ENCODE measurements around the gene LAYN. TPM values are rescaled to one million over a fixed set of nuclear protein-coding genes. Genes with fewer than 3 reads are reported as not detected.

The LAYN gene
- total and polyA plus RNA-seq, 9 of the 15 experiments (the other 6 are each of a cell fraction or from before 2014, with no cell fraction given) = not detected

- TF ChIP-seq SRSF3 (IDR thresholded peaks at IDR 0.05; ENCODE audit: insufficient read depth, low read length) (no peak), MAFK (IDR thresholded peaks at IDR 0.05; ENCODE audit: low read length) (no peak), ZNF830 (CRISPR knock-in tag; IDR thresholded peaks at IDR 0.05) (no peak), VEZF1 (CRISPR knock-in tag; IDR thresholded peaks at IDR 0.05) (no peak), BACH1 (tag; IDR thresholded peaks at IDR 0.05) (no peak), ZFP1 (CRISPR knock-in tag; IDR thresholded peaks at IDR 0.05) (no peak), RHOXF2B (CRISPR knock-in tag; conservative IDR thresholded peaks at IDR 0.05) (no peak), NR4A1 (CRISPR knock-in tag; IDR thresholded peaks at IDR 0.05) (no peak), NR4A1 (tag; IDR thresholded peaks at IDR 0.05) (no peak), TCF3 (CRISPR knock-in tag; IDR thresholded peaks at IDR 0.05) (no peak), CXXC5 (CRISPR knock-in tag; IDR thresholded peaks at IDR 0.05) (peak; percentile 9; the same call in 1 of the 2 replicates), ZKSCAN1 (IDR thresholded peaks at IDR 0.05; ENCODE audit: low read depth, low read length) (no peak), USF1 (CRISPR knock-in tag; IDR thresholded peaks at IDR 0.05) (no peak)
- TF ChIP-seq, protein P1, sequence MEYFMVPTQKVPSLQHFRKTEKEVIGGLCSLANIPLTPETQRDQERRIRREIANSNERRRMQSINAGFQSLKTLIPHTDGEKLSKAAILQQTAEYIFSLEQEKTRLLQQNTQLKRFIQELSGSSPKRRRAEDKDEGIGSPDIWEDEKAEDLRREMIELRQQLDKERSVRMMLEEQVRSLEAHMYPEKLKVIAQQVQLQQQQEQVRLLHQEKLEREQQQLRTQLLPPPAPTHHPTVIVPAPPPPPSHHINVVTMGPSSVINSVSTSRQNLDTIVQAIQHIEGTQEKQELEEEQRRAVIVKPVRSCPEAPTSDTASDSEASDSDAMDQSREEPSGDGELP (CRISPR knock-in tag; IDR thresholded peaks at IDR 0.05; ENCODE audit: borderline replicate concordance) = peak; percentile 43
- TF ChIP-seq, protein P2, sequence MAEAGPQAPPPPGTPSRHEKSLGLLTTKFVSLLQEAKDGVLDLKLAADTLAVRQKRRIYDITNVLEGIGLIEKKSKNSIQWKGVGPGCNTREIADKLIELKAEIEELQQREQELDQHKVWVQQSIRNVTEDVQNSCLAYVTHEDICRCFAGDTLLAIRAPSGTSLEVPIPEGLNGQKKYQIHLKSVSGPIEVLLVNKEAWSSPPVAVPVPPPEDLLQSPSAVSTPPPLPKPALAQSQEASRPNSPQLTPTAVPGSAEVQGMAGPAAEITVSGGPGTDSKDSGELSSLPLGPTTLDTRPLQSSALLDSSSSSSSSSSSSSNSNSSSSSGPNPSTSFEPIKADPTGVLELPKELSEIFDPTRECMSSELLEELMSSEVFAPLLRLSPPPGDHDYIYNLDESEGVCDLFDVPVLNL (CRISPR knock-in tag; IDR thresholded peaks at IDR 0.05; ENCODE audit: low read depth) = no peak
- TF ChIP-seq, protein P3, sequence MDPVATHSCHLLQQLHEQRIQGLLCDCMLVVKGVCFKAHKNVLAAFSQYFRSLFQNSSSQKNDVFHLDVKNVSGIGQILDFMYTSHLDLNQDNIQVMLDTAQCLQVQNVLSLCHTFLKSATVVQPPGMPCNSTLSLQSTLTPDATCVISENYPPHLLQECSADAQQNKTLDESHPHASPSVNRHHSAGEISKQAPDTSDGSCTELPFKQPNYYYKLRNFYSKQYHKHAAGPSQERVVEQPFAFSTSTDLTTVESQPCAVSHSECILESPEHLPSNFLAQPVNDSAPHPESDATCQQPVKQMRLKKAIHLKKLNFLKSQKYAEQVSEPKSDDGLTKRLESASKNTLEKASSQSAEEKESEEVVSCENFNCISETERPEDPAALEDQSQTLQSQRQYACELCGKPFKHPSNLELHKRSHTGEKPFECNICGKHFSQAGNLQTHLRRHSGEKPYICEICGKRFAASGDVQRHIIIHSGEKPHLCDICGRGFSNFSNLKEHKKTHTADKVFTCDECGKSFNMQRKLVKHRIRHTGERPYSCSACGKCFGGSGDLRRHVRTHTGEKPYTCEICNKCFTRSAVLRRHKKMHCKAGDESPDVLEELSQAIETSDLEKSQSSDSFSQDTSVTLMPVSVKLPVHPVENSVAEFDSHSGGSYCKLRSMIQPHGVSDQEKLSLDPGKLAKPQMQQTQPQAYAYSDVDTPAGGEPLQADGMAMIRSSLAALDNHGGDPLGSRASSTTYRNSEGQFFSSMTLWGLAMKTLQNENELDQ (CRISPR knock-in tag; IDR thresholded peaks at IDR 0.05; ENCODE audit: borderline replicate concordance) = no peak
- TF ChIP-seq, protein P4, sequence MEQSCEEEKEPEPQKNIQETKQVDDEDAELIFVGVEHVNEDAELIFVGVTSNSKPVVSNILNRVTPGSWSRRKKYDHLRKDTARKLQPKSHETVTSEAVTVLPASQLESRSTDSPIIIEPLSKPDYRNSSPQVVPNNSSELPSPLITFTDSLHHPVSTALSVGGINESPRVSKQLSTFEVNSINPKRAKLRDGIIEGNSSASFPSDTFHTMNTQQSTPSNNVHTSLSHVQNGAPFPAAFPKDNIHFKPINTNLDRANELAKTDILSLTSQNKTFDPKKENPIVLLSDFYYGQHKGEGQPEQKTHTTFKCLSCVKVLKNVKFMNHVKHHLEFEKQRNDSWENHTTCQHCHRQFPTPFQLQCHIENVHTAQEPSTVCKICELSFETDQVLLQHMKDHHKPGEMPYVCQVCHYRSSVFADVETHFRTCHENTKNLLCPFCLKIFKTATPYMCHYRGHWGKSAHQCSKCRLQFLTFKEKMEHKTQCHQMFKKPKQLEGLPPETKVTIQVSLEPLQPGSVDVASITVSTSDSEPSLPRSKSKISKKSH (CRISPR knock-in tag; IDR thresholded peaks at IDR 0.05) = no peak
Measured at GRCh38 chr11:111602865-111603610, 62.5 kb downstream of the LAYN start (continued).

All from K562 (cell line).